Peyer's patch (tissue), 4 donors: ENCODE data around the gene TRIM67. TPM values are rescaled to one million over a fixed set of nuclear protein-coding genes. Genes with fewer than 3 reads are reported as not detected.

Experiments used
- DNase-seq, 3 donors: peaks; one replicate each; pipeline ENCODE4 v3.0.0-alpha.2; 2017 to 2019
- H3K27ac ChIP-seq, 4 donors: fragments of 200-600 bp; sonication (generic); one replicate each; pipeline ENCODE4 v1.5.1; 2016 to 2019
- H3K27me3 ChIP-seq, 2 donors: fragments of 200-600 bp; sonication (generic); one replicate each; pipeline ENCODE4 v1.5.1; 2019
- H3K36me3 ChIP-seq, 3 donors: fragments of 200-600 bp; sonication (generic); one replicate each; pipeline ENCODE4 v1.5.1; 2016 to 2019
- H3K4me1 ChIP-seq, 4 donors: fragments of 200-600 bp; sonication (generic); one replicate each; pipeline ENCODE4 v1.5.1; 2016 to 2019
- H3K4me3 ChIP-seq, 4 donors: fragments of 200-600 bp; sonication (generic); 1 replicate in 3 of 4; 2 replicates in 1 of 4; pipeline ENCODE4 v1.5.1; 2016 to 2019; ENCODE audit warnings: mild to moderate bottlenecking in 1 of 4
- H3K9me3 ChIP-seq, 4 donors: fragments of 200-600 bp; sonication (generic); one replicate each; pipeline ENCODE4 v1.5.1; 2016 to 2019; ENCODE audit warnings: mild to moderate bottlenecking in 1 of 4
- POLR2A ChIP-seq, 2 donors: fragments of 450-650 bp; IDR thresholded peaks; one replicate each; pipeline ENCODE4 v1.5.1; 2017; ENCODE audit warnings: antibody characterized with exemption in 2 of 2, mild to moderate bottlenecking in 2 of 2, moderate library complexity in 2 of 2
- total RNA-seq, 4 donors: library from RNA; depleted of rRNA; stranded (reverse); fragments of >200 nt; gene quantifications; one replicate each; pipeline ENCODE4 v1.1.0, GENCODE V29; 2016
- TF ChIP-seq, protein P1 (sequence below), 6 experiments: fragments of 450-650 bp in 4 of 6; fragments of 200-600 bp in 2 of 6; sonication (generic) in 1 of 6; IDR thresholded peaks; one replicate each; pipeline ENCODE4 v1.5.1; 2017 to 2019; ENCODE audit warnings: antibody characterized with exemption in 6 of 6, mild to moderate bottlenecking in 3 of 6, moderate library complexity in 1 of 6

The TRIM67 gene
- total RNA-seq, 4 donors from 2014 or later = 0.13 TPM; not detected in 3

DNA sequence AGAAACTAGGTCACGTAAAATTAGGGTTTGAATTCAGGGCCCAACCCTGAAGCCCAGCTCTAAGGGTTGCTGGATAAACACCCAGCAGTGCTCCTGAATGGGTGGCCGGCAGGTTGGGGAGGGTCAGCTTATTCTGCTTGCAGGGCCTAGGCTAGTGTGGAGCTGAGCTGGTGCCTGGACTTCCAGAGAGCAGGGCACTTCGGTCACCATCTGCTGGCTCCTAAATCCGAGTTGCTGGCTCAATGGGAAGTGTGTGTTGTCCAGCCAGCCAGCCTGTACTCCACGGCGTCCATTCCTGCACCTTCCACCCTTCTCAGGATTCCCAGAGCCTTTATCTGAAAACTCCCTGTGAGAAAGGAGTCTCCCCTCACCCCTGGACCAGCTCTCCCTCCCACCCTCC lies 23.0 kb downstream of the TRIM67 start:
- Histone ChIP-seq H3K4me1 (no peaks in the 10 kb centered on the region), H3K27me3 (peaks cover 0 to 4% of the 10 kb centered on the region in 2 donors), H3K27ac (no peak overlapping the region), H3K9me3 (peaks cover 0 to 5% (median 0%) of the 10 kb centered on the region in 4 donors), H3K4me3 (no peak overlapping the region), H3K36me3 (no peaks in the 10 kb centered on the region)
- no peak for TF ChIP-seq POLR2A (IDR thresholded peaks at IDR 0.05)
- TF ChIP-seq, protein P1, sequence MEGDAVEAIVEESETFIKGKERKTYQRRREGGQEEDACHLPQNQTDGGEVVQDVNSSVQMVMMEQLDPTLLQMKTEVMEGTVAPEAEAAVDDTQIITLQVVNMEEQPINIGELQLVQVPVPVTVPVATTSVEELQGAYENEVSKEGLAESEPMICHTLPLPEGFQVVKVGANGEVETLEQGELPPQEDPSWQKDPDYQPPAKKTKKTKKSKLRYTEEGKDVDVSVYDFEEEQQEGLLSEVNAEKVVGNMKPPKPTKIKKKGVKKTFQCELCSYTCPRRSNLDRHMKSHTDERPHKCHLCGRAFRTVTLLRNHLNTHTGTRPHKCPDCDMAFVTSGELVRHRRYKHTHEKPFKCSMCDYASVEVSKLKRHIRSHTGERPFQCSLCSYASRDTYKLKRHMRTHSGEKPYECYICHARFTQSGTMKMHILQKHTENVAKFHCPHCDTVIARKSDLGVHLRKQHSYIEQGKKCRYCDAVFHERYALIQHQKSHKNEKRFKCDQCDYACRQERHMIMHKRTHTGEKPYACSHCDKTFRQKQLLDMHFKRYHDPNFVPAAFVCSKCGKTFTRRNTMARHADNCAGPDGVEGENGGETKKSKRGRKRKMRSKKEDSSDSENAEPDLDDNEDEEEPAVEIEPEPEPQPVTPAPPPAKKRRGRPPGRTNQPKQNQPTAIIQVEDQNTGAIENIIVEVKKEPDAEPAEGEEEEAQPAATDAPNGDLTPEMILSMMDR (IDR thresholded peaks at IDR 0.05) = no peak
- DNase-seq = no peak

DNA sequence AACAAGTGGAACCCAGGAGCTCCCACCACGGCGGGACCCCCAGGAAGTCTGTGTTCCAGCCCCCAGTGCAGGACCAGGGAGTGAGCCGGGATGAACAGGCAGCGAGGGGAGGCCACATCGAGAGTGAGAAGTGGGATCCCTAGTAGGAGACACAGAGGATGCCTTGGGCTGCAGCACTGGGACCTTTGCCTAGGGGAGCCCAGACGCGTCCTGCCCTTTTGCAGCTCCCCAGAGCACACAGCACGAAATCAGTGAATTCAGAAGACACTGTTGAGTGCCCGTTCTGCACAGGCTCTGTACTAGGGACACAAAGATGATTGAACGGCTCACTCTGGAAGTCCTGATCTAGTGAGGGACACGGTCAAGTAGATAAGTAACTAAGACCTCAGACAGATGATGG lies 23.5 kb downstream of the TRIM67 start:
- DNase-seq = no peak
- H3K27ac ChIP-seq = no peak overlapping the region
- H3K36me3 ChIP-seq = no peaks in the 10 kb centered on the region
- TF ChIP-seq, protein P1 (IDR thresholded peaks at IDR 0.05) = no peak
- no peak for TF ChIP-seq POLR2A (IDR thresholded peaks at IDR 0.05)
- H3K9me3 ChIP-seq = peaks cover 0 to 5% (median 0%) of the 10 kb centered on the region in 4 donors
- no peaks in the 10 kb centered on the region for H3K4me1 ChIP-seq
- H3K4me3 ChIP-seq = no peak overlapping the region
- peaks cover 0 to 4% of the 10 kb centered on the region in 2 donors for H3K27me3 ChIP-seq

DNA sequence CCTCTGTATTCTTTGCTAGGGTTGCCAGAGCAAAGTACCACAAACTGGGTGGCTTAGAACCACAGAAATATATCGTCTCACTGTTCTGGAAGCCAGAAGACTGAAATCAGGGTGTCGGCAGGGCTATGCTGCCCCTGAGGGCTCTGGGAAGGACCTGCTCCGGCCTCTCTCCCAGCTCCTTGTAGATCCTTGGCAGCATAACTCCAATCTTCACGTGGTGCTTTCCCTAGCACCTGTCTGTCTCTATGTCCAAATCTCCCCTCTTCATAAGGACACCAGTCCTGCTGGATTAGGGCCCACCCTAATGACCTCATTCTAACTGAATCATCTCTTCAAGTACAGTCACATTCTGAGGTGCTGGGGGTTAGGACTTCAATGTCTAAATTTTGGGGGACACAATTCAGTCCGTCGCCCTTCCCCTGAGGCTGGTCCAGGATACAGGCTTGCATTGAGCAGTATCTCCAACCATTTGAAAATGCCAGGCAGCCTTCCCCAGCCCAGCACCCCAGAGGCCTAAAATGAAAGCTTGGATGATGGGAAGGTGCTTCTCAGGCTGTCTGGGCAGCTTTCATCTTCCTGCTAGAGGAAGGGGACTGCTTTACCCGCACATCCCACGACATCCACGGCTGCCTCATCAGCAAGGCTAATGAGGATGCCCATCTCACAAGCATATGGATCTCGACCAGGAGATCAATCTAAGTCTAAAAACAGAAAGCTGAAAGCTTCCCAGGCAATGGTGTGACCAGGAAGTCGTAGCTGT lies 24.7 kb downstream of the TRIM67 start:
- Histone ChIP-seq H3K36me3 (no peaks in the 10 kb centered on the region), H3K4me1 (no peaks in the 10 kb centered on the region), H3K27me3 (peaks cover 0 to 4% of the 10 kb centered on the region in 2 donors), H3K27ac (no peak overlapping the region), H3K4me3 (no peak overlapping the region), H3K9me3 (peaks cover 0 to 5% (median 0%) of the 10 kb centered on the region in 4 donors)
- TF ChIP-seq, protein P1 (IDR thresholded peaks at IDR 0.05) = no peak
- no peak for TF ChIP-seq POLR2A (IDR thresholded peaks at IDR 0.05)
- no peak for DNase-seq

DNA sequence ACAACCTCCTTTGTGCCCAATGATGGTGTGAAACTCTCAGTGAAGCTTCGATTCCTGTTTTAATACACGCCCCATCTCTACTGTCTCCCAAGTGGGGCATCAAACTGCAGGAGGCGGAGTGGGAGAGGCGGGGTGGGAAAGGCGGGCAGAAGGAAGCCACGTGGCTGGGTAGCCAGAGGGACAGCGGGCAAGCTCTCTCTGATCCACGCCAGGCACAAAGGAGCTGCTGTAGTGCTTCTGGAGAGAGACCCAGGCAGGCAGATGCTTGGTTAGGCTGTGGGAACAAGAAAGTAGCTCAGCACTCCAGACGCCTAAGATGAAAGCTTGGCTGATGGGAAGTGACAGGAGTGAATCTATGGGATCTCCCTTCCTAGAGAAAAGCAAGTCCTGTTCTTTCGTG lies 25.7 kb downstream of the TRIM67 start:
- DNase-seq = no peak
- peaks cover 0 to 4% of the 10 kb centered on the region in 2 donors for H3K27me3 ChIP-seq
- H3K27ac ChIP-seq = no peak overlapping the region
- no peaks in the 10 kb centered on the region for H3K4me1 ChIP-seq
- H3K36me3 ChIP-seq = no peaks in the 10 kb centered on the region
- TF ChIP-seq, protein P1 (IDR thresholded peaks at IDR 0.05) = no peak
- TF ChIP-seq POLR2A (IDR thresholded peaks at IDR 0.05) = no peak
- H3K9me3 ChIP-seq = peaks cover 0 to 5% (median 0%) of the 10 kb centered on the region in 4 donors
- no peak overlapping the region for H3K4me3 ChIP-seq

DNA sequence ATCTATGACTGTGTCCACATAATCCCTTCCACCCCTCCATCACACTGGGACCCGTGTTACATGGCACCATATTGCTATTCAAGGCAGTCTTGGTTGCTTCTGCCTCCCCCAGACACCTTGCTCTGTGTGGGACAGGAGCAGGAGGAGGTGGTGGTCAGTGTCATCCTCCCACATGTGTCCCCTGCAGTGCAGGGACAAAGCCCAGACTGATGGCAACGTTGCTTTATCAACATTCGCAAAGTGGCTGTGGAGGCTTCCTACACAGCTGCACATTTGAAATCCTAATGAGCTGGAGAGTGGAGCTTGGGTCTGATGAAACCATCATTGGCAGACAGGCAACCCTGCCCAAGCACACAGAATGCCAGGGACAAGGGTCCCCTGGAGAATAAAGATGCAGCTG lies 26.2 kb downstream of the TRIM67 start:
- no peak for TF ChIP-seq POLR2A (IDR thresholded peaks at IDR 0.05)
- TF ChIP-seq, protein P1 (IDR thresholded peaks at IDR 0.05) = no peak
- Histone ChIP-seq H3K27me3 (peaks cover 0 to 4% of the 10 kb centered on the region in 2 donors), H3K4me1 (no peaks in the 10 kb centered on the region)

More for the DNA sequence above, 26.2 kb downstream of the TRIM67 start:
- no peak for DNase-seq
- Histone ChIP-seq H3K27ac (no peak overlapping the region), H3K4me3 (no peak overlapping the region), H3K9me3 (peaks cover 0 to 5% (median 0%) of the 10 kb centered on the region in 4 donors), H3K36me3 (no peaks in the 10 kb centered on the region)
